GM12878 (cell line): ENCODE results near the gene WFIKKN1.

Experiments used
- CTCF ChIP-seq, 3 experiments: IDR thresholded peaks in 2 of 3; conservative IDR thresholded peaks in 1 of 3; 2 replicates each; pipeline ENCODE4 v1.5.1; 2011; ENCODE audit warnings: low read depth in 3 of 3, low read length in 3 of 3, mild to moderate bottlenecking in 3 of 3, control low read depth in 2 of 3, moderate library complexity in 2 of 3, inconsistent platforms in 1 of 3, mixed read lengths in 1 of 3; ENCODE audit not compliant: control insufficient read depth in 2 of 3, insufficient read depth in 1 of 3; ENCODE audit errors: extremely low read depth in 1 of 3
- PKNOX1 ChIP-seq: fragments of 450-650 bp; IDR thresholded peaks from 2 replicates; pipeline ENCODE4 v1.6.1; 2016; ENCODE audit warnings: mild to moderate bottlenecking
- RBBP5 ChIP-seq: fragments of 200-600 bp; sonication (generic); conservative IDR thresholded peaks from 2 replicates; pipeline ENCODE4 v1.6.1; 2016

- TF ChIP-seq CTCF (IDR thresholded peaks at IDR 0.05 in 2 of 3, conservative IDR thresholded peaks at IDR 0.05 in 1 of 3; ENCODE audit: control insufficient read depth in 2 of 3, extremely low read depth in 1 of 3, insufficient read depth in 1 of 3, low read depth in 3 of 3, low read length in 3 of 3) (peak; percentile 13 to 28 (median 22); a peak in 3 of 6 replicates), RBBP5 (no peak), PKNOX1 (no peak)
Measured at GRCh38 chr16:600781-601180, 30.0 kb upstream of the WFIKKN1 start.
